HG03442 (cell line): ENCODE data around the gene SEC23B.

Experiments
- ATAC-seq: cut with Tn5 transposase; IDR thresholded peaks from one replicate; pipeline ENCODE4 v1.9.1; 2021; ENCODE audit warnings: mild to moderate bottlenecking, moderate library complexity; ENCODE audit not compliant: unreplicated experiment

Gene SEC23B

DNA sequence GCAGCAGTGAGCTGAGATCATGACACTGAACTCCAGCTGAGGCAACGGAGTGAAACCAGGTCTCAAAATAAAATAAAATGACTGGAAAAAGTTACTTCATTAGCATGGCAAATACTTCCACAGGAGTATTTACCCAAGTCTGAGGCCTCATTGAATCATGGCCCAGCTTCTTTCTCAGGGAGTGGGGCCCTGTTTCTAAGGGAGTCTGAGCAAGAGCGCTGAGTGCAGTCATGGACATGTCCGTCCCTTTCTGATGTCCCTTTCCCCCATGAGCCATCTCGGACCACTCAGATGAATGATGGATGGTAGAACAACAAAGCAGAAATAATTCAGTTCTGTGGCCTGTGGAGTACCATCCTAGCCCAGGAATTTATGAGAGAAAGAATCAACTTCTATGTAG, 72.3 kb downstream of the SEC23B start:
- ATAC-seq: no peak

GRCh38 chr20:18585134-18585533, 77.4 kb downstream of the SEC23B start:
- ATAC-seq: no peak

DNA sequence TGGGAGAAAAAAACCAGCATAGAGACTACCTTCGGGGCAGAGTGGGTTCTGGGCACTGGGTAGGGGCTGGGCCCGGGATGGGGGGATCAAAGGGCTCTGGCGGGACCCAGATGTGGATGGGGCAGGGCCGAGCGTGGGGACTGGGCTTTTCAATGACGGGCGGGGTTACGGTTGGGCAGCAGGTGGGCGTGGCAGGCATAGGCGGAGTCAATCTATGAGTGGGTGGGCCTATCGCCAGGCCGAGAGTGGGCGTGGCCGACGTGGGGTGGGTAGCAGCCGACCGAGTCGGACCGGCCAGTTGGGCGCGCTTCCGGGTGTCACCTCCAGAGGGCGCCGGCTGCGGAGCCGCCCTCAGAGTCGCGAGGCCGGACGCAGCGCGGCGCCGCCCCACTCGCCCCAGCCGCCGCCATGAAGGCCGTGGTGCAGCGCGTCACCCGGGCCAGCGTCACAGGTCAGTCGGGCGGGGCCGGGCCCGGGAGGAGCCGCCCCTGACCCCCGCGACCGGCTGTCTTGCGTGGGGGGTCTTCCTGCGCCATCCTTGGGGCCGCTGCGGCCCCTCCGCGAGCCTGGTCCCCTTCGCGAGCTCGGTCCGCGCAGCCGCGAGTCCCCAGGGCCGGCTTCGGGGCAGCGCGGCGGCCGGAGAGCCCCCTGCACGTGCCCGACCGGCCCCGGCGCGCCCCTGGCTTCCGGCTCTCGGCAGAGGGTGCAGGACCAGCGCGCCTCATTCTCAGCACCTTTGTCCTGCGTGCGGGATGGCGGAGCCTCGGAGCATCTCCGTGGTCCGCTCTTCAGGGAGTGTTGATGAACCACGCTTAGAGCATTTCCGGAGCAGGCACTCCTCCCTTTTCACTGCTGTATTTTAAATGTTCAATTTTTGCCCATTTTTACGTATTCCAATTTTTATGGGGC, 80.2 kb downstream of the SEC23B start, which contains the start of gene DTD1:
DTD1 (plus strand) TSS at position 390 of the 909 bp plus-strand sequence; CDS start at position 409, 19 bp downstream.
- ATAC-seq: peak; percentile 82

DNA sequence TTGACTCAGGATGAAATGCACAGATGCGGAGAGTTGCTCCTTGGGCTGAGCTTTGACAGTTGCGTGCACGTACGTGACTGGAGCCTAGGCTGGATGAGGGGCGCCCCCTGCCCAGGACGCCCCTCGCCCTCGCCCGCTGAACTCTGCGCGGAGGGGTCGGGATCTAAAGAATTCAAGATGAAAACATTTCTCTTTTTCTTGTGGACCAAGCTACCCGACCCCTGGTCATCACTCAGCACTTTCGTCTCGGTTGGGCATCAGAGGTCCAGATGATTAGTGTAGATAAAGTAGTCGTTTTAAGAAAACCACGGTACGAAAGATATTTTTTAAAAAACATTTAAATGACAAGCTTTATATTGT, 80.8 kb downstream of the SEC23B start:
- ATAC-seq: peak; percentile 7

- ATAC-seq: no peak
These were observed 82.4 kb downstream of the SEC23B start for GRCh38 chr20:18589941-18590674.

- ATAC-seq: no peak
These were observed 88.5 kb downstream of the SEC23B start for GRCh38 chr20:18596270-18596669.

DNA sequence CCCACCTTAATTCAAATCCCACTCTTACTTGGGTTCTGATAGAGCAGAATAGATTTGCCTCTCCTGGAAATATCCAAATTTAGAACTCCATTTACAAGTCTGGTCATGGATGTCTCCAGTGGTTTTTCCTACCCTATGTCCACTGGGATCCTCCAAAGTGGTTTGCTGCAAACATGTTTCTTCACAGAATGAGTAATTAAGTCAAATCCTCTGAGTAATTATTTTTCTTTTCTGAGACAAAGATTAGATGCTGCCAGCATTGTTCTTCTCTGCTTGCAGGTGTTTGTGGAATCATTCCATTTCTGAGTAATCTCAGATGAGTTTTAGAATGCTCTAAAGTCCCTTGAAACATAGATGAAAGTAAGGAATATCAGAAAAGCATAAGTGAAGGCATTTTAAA, 102.0 kb downstream of the SEC23B start:
- ATAC-seq: no peak
